Calu3 (cell line): ENCODE data around the gene TMEM184B. TPM values are rescaled to one million over a fixed set of nuclear protein-coding genes. Genes with fewer than 3 reads are reported as not detected.

Source experiments
- BruUV-seq: library from RNA; stranded (reverse); fragments of 400-500 nt; replicated peaks from 2 replicates; lab custom pipeline; 2021; lab: Mats Ljungman, UMichigan
- CTCF ChIA-PET: fragments of 300-600 bp; sonication (Branson Sonifier 250); formaldehyde crosslinking; loops from one replicate; lab custom pipeline; 2022; ENCODE audit warnings: antibody characterized with exemption; lab: Charles Lee
- DNase-seq: peaks from one replicate; pipeline ENCODE4 v3.0.0; 2022
- H3K27ac Mint-ChIP-seq: one replicate; pipeline ENCODE4 v1.8.0; 2022; ENCODE audit warnings: mixed read lengths; ENCODE audit not compliant: unreplicated experiment
- H3K27me3 Mint-ChIP-seq: one replicate; pipeline ENCODE4 v1.8.0; 2022; ENCODE audit warnings: mixed read lengths; ENCODE audit not compliant: unreplicated experiment
- H3K36me3 Mint-ChIP-seq: one replicate; pipeline ENCODE4 v1.8.0; 2022; ENCODE audit warnings: mild to moderate bottlenecking, moderate library complexity, mixed read lengths; ENCODE audit not compliant: insufficient read depth, unreplicated experiment
- H3K4me1 Mint-ChIP-seq: one replicate; pipeline ENCODE4 v1.8.0; 2022; ENCODE audit warnings: mild to moderate bottlenecking, low read depth, mixed read lengths; ENCODE audit not compliant: unreplicated experiment
- H3K4me3 Mint-ChIP-seq: one replicate; pipeline ENCODE4 v1.8.0; 2022; ENCODE audit warnings: mild to moderate bottlenecking, low read depth, moderate library complexity, mixed read lengths; ENCODE audit not compliant: unreplicated experiment
- H3K9me3 Mint-ChIP-seq: one replicate; pipeline ENCODE4 v1.8.0; 2022; ENCODE audit warnings: low read depth, mixed read lengths; ENCODE audit not compliant: unreplicated experiment
- CTCF ChIP-seq: fragments of 200-600 bp; IDR thresholded peaks from one replicate; pipeline ENCODE4 v1.8.0; 2022; ENCODE audit warnings: antibody characterized with exemption; ENCODE audit not compliant: unreplicated experiment
- intact Hi-C: fragments of 100-400 bp; cut with micrococcal nuclease; formaldehyde crosslinking; loops from one replicate; pipeline ENCODE4 v1.10.0; 2022; ENCODE audit not compliant: unreplicated experiment
- total RNA-seq: library from RNA; stranded (reverse); gene quantifications from 2 replicates; pipeline ENCODE4 v1.2.3, GENCODE V29; 2022

The TMEM184B gene
- total RNA-seq, 1 experiment from 2014 or later, result 114 TPM

GRCh38 chr22:38290347-38290746, 17.5 kb upstream of the TMEM184B start:
- Mint-ChIP-seq H3K36me3 (peaks cover 73% of the 10 kb centered on the region), H3K4me1 (peaks cover 9% of the 10 kb centered on the region), H3K27ac (no peak overlapping the region), H3K27me3 (no peaks in the 10 kb centered on the region), H3K4me3 (no peak overlapping the region), H3K9me3 (no peaks in the 10 kb centered on the region)
- CTCF ChIA-PET, result no interaction called here
- no peak for DNase-seq
- intact Hi-C loops, result no loop called here
- no TSS peak for BruUV-seq
- TF ChIP-seq CTCF, result no peak

GRCh38 chr22:38289583-38290082, 16.8 kb upstream of the TMEM184B start:
- H3K4me1 Mint-ChIP-seq, result peaks cover 9% of the 10 kb centered on the region
- H3K27me3 Mint-ChIP-seq, result no peaks in the 10 kb centered on the region
- TF ChIP-seq CTCF, result no peak
- no peak overlapping the region for H3K4me3 Mint-ChIP-seq
- CTCF ChIA-PET, result interaction anchor here (1.0 kb wide), 1 partner anchor 16 kb away, joined by 3 read pairs; no protein-coding TSS in a partner anchor
- H3K9me3 Mint-ChIP-seq, result no peaks in the 10 kb centered on the region
- peak overlapping the region; percentile 51 for H3K27ac Mint-ChIP-seq
- peaks cover 67% of the 10 kb centered on the region for H3K36me3 Mint-ChIP-seq
- no TSS peak for BruUV-seq
- no peak for DNase-seq
- intact Hi-C loops, result no loop called here

GRCh38 chr22:38286915-38287669, 14.3 kb upstream of the TMEM184B start:
- no peak overlapping the region for H3K27ac Mint-ChIP-seq
- H3K4me1 Mint-ChIP-seq, result peaks cover 26% of the 10 kb centered on the region
- no peak for TF ChIP-seq CTCF
- H3K36me3 Mint-ChIP-seq, result peaks cover 53% of the 10 kb centered on the region
- no peaks in the 10 kb centered on the region for H3K27me3 Mint-ChIP-seq
- intact Hi-C loops, result no loop called here
- BruUV-seq, result no TSS peak
- H3K9me3 Mint-ChIP-seq, result no peaks in the 10 kb centered on the region
- CTCF ChIA-PET, result interaction anchor here (0.5 kb wide), 1 partner anchor 8 kb away, joined by 3 read pairs; no protein-coding TSS in a partner anchor
- no peak for DNase-seq
- no peak overlapping the region for H3K4me3 Mint-ChIP-seq

- intact Hi-C loops, result no loop called here
- Mint-ChIP-seq H3K27ac (no peak overlapping the region), H3K27me3 (no peaks in the 10 kb centered on the region), H3K4me3 (no peak overlapping the region), H3K9me3 (no peaks in the 10 kb centered on the region), H3K36me3 (peaks cover 37% of the 10 kb centered on the region), H3K4me1 (peaks cover 26% of the 10 kb centered on the region)
- CTCF ChIA-PET, result interaction anchor here (0.6 to 0.9 kb wide), 2 partner anchors 21 to 101 kb away, joined by 7 to 8 read pairs; no protein-coding TSS in a partner anchor
- TF ChIP-seq CTCF, result no peak
- no peak for DNase-seq
- BruUV-seq, result no TSS peak
Measured at GRCh38 chr22:38285018-38285417, 12.2 kb upstream of the TMEM184B start.
